ENCODE results near the gene GPATCH8.

Gene GPATCH8

DNA sequence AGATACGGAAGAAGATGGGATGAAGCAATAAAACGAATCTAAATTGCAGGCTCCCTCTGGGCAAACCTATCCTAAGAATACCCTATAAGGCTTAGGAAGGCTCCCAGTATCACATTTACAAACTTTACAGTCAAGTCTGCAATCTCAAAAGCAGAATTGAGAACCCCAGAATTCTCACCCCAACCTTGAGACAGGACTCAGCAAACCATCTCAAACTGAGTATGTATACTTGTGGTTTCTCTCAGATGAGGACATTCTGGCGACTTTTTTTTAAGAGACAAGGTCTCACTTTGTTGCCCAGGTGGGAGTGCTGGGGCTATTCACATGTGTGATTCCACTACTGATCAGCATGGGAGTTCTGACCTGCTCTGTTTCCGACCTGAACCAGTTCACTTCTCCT, 94.4 kb downstream of the GPATCH8 start:
- Histone ChIP-seq H3K4ac (ENCODE audit: low read depth, low read length) (no peak overlapping the region), H2AFZ (ENCODE audit: insufficient read depth, low read length, poor library complexity) (no peak overlapping the region), H3K9me3 (ENCODE audit: insufficient read depth, low read depth, low read length) (no peaks in the 10 kb centered on the region), H3K27ac (ENCODE audit: low read depth, low read length) (no peak overlapping the region), H4K12ac (ENCODE audit: low read depth, low read length) (no peak overlapping the region), H3K79me1 (ENCODE audit: low read length) (no peaks in the 10 kb centered on the region), H3K23ac (ENCODE audit: low read length) (no peak overlapping the region), H3K4me2 (ENCODE audit: low read length) (no peak overlapping the region), H2BK120ac (ENCODE audit: insufficient read depth, low read length, poor library complexity) (no peak overlapping the region), H2AK5ac (ENCODE audit: low read length) (no peak overlapping the region), H4K8ac (ENCODE audit: low read depth, low read length) (no peak overlapping the region), H3K14ac (ENCODE audit: low read length) (no peak overlapping the region), H3K79me2 (ENCODE audit: control insufficient read depth, insufficient read depth, low read length, poor library complexity) (no peaks in the 10 kb centered on the region), H3K36me3 (ENCODE audit: control insufficient read depth in 1 of 2, insufficient read depth in 2 of 2, low read length in 2 of 2) (peaks cover 0 to 12% of the 10 kb centered on the region in 2 experiments), H3K27me3 (ENCODE audit: insufficient read depth, low read length) (no peaks in the 10 kb centered on the region), H2BK5ac (ENCODE audit: low read depth, low read length, poor library complexity) (no peak overlapping the region), H4K91ac (ENCODE audit: low read depth, low read length) (no peak overlapping the region), H3K18ac (ENCODE audit: low read length) (no peak overlapping the region), H3K4me1 (ENCODE audit: control insufficient read depth in 1 of 2, insufficient read depth in 2 of 2, low read length in 2 of 2) (peaks cover 0 to 4% of the 10 kb centered on the region in 2 experiments), H2BK12ac (ENCODE audit: low read length) (no peak overlapping the region), H3K9ac (ENCODE audit: low read length) (no peak overlapping the region), H3K4me3 (ENCODE audit: low read depth, low read length) (no peak overlapping the region)
- no peak for DNase-seq
- no CpG with 5 or more reads among the region's 4 CpGs for WGBS (ENCODE audit: extremely low coverage, insufficient coverage, insufficient read length)

DNA sequence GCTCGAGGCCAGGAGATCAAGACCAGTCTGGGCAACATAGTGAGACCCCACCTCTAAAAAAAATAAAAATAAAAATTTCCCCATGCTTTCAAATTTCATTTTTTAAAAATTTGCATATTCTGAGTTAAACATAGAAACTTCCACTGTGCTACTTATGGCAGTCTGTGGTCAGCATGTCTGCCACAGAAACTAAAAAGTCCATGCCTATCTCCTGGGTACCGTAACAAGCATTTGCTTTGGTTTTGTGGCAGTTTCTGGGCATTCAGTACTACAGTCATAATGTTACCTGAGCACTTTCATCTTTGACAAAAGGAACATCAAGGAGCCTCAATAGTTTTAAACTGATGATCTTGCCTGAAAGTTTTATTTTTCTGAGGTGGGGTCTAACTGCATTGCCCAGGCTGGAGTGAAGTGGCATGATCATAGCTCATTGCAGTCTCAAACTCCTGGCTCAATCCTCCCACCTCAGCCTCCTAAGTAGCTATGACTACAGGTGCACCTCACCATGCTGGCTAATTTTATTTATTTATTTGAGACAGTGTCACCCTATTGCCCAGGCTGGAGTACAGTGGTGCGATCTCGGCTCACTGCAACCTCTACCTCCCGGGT, 100.5 kb downstream of the GPATCH8 start:
- Histone ChIP-seq H3K9me3 (ENCODE audit: insufficient read depth, low read depth, low read length) (no peaks in the 10 kb centered on the region), H3K79me1 (ENCODE audit: low read length) (no peaks in the 10 kb centered on the region), H3K23ac (ENCODE audit: low read length) (no peak overlapping the region), H3K4me3 (ENCODE audit: low read depth, low read length) (no peak overlapping the region), H2BK5ac (ENCODE audit: low read depth, low read length, poor library complexity) (no peak overlapping the region), H4K91ac (ENCODE audit: low read depth, low read length) (no peak overlapping the region), H2AFZ (ENCODE audit: insufficient read depth, low read length, poor library complexity) (no peak overlapping the region), H3K4ac (ENCODE audit: low read depth, low read length) (no peak overlapping the region), H3K27me3 (ENCODE audit: insufficient read depth, low read length) (no peaks in the 10 kb centered on the region), H2BK12ac (ENCODE audit: low read length) (no peak overlapping the region), H2BK120ac (ENCODE audit: insufficient read depth, low read length, poor library complexity) (no peak overlapping the region), H4K8ac (ENCODE audit: low read depth, low read length) (no peak overlapping the region), H3K4me1 (ENCODE audit: control insufficient read depth in 1 of 2, insufficient read depth in 2 of 2, low read length in 2 of 2) (no peaks in the 10 kb centered on the region), H3K14ac (ENCODE audit: low read length) (no peak overlapping the region), H3K9ac (ENCODE audit: low read length) (no peak overlapping the region), H2AK5ac (ENCODE audit: low read length) (no peak overlapping the region), H3K18ac (ENCODE audit: low read length) (no peak overlapping the region), H3K36me3 (ENCODE audit: control insufficient read depth in 1 of 2, insufficient read depth in 2 of 2, low read length in 2 of 2) (peaks cover 32 to 43% of the 10 kb centered on the region in 2 experiments), H4K12ac (ENCODE audit: low read depth, low read length) (no peak overlapping the region), H3K27ac (ENCODE audit: low read depth, low read length) (no peak overlapping the region), H3K4me2 (ENCODE audit: low read length) (no peak overlapping the region), H3K79me2 (ENCODE audit: control insufficient read depth, insufficient read depth, low read length, poor library complexity) (no peaks in the 10 kb centered on the region)
- no peak for DNase-seq
- no CpG with 5 or more reads among the region's 5 CpGs for WGBS (ENCODE audit: extremely low coverage, insufficient coverage, insufficient read length)

DNA sequence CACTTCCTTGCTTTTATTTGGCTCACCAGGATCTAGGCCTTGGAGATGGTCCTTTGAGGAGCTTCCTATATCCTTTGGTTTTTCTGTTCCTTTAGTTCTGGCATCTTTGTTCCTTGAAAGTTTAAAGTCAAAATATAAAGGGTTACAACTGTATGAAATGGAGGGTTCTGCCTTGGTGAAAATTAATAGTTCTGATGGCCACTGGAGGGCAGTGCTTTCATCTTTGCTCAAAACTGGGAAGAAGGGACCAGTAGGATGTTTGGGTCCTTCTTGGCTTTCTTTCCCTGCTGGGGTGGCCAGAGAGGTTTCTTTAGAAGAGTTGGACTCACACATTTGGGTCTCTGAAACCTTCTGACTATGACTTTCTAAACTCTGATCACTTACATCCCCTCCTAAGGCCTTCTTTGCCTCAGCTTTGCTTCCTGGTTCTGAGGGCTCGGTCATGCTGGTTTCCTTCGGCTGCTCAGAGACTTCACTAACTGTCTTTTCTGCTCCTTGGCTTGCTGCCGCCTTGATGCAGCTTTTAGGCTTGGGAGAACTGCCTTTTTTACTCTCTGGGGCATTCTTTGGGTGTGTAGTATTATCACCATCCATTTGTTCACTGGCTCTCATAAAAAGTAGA, 102.9 kb downstream of the GPATCH8 start:
- Histone ChIP-seq H3K4me3 (ENCODE audit: low read depth, low read length) (no peak overlapping the region), H2AK5ac (ENCODE audit: low read length) (no peak overlapping the region), H3K36me3 (ENCODE audit: control insufficient read depth in 1 of 2, insufficient read depth in 2 of 2, low read length in 2 of 2) (peaks cover 38 to 51% of the 10 kb centered on the region in 2 experiments), H3K27me3 (ENCODE audit: insufficient read depth, low read length) (no peaks in the 10 kb centered on the region), H2AFZ (ENCODE audit: insufficient read depth, low read length, poor library complexity) (no peak overlapping the region), H4K8ac (ENCODE audit: low read depth, low read length) (no peak overlapping the region), H3K23ac (ENCODE audit: low read length) (no peak overlapping the region), H3K14ac (ENCODE audit: low read length) (no peak overlapping the region), H2BK12ac (ENCODE audit: low read length) (no peak overlapping the region), H3K79me2 (ENCODE audit: control insufficient read depth, insufficient read depth, low read length, poor library complexity) (no peaks in the 10 kb centered on the region), H3K4ac (ENCODE audit: low read depth, low read length) (no peak overlapping the region), H3K4me1 (ENCODE audit: control insufficient read depth in 1 of 2, insufficient read depth in 2 of 2, low read length in 2 of 2) (no peaks in the 10 kb centered on the region), H4K12ac (ENCODE audit: low read depth, low read length) (no peak overlapping the region), H3K9ac (ENCODE audit: low read length) (no peak overlapping the region), H3K4me2 (ENCODE audit: low read length) (no peak overlapping the region), H3K79me1 (ENCODE audit: low read length) (no peaks in the 10 kb centered on the region), H2BK120ac (ENCODE audit: insufficient read depth, low read length, poor library complexity) (no peak overlapping the region), H3K27ac (ENCODE audit: low read depth, low read length) (no peak overlapping the region), H2BK5ac (ENCODE audit: low read depth, low read length, poor library complexity) (no peak overlapping the region), H3K18ac (ENCODE audit: low read length) (no peak overlapping the region), H3K9me3 (ENCODE audit: insufficient read depth, low read depth, low read length) (no peaks in the 10 kb centered on the region), H4K91ac (ENCODE audit: low read depth, low read length) (no peak overlapping the region)
- DNase-seq = peak in 1 of 2 donors; percentile 35
- no CpG with 5 or more reads among the region's 3 CpGs for WGBS (ENCODE audit: extremely low coverage, insufficient coverage, insufficient read length)

DNA sequence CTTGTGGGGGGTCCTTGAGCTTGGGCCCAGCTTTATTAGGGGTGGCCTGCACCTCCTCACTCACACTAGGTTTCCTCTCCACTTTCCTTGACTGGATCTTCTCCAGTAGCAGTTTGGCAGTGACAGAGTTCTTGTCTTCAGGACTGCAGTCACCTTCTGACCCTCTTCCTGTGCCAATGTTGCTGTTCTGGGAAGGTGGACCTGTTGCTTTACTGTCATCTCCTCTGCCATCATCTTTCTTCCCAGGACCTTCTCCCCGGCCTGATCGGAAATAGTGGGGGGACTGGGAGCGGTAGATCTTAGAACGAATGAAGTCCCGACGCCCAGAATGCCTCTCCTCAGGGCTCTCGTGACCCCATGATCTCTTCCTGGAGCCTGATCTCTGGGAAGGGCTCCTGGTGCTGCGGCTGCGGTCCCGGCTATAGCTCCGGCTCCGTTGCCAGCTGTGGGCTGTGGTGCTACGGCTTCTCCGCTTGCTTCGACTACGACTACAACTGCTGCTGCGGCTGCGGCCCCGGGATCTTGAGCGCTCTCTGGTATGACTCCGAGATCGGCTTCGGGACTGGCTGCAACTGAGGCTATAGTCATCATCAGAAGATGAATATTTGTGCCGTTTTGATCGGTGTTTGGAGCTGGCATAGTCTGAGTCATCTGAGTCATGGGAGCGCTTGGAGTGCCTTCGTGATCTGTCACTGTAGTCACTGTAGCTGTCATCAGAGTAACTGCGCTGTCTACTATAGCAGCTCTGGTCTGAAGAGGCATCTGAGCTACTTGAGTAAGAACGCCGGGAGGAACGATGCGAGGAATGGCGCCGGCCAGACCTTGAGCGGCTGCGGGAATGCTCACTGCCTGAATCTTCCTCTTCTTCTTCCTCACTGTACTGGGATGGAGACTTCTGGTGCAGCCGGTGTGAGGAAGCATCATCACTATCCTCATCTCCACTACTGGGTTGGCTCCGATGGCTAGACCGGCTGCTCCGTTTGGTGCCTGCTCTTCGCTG, 104.2 kb downstream of the GPATCH8 start:
- Histone ChIP-seq H3K36me3 (ENCODE audit: control insufficient read depth in 1 of 2, insufficient read depth in 2 of 2, low read length in 2 of 2) (peaks cover 36 to 51% of the 10 kb centered on the region in 2 experiments), H2BK12ac (ENCODE audit: low read length) (no peak overlapping the region), H3K27me3 (ENCODE audit: insufficient read depth, low read length) (no peaks in the 10 kb centered on the region), H3K4me1 (ENCODE audit: control insufficient read depth in 1 of 2, insufficient read depth in 2 of 2, low read length in 2 of 2) (no peaks in the 10 kb centered on the region), H2AK5ac (ENCODE audit: low read length) (no peak overlapping the region), H2BK5ac (ENCODE audit: low read depth, low read length, poor library complexity) (no peak overlapping the region), H3K27ac (ENCODE audit: low read depth, low read length) (no peak overlapping the region), H3K14ac (ENCODE audit: low read length) (no peak overlapping the region), H2BK120ac (ENCODE audit: insufficient read depth, low read length, poor library complexity) (no peak overlapping the region), H3K9ac (ENCODE audit: low read length) (no peak overlapping the region), H3K79me1 (ENCODE audit: low read length) (no peaks in the 10 kb centered on the region), H3K18ac (ENCODE audit: low read length) (no peak overlapping the region), H4K12ac (ENCODE audit: low read depth, low read length) (no peak overlapping the region), H3K4me3 (ENCODE audit: low read depth, low read length) (no peak overlapping the region), H4K8ac (ENCODE audit: low read depth, low read length) (no peak overlapping the region), H2AFZ (ENCODE audit: insufficient read depth, low read length, poor library complexity) (no peak overlapping the region), H3K79me2 (ENCODE audit: control insufficient read depth, insufficient read depth, low read length, poor library complexity) (no peaks in the 10 kb centered on the region), H4K91ac (ENCODE audit: low read depth, low read length) (no peak overlapping the region), H3K23ac (ENCODE audit: low read length) (no peak overlapping the region), H3K4ac (ENCODE audit: low read depth, low read length) (no peak overlapping the region), H3K4me2 (ENCODE audit: low read length) (no peak overlapping the region), H3K9me3 (ENCODE audit: insufficient read depth, low read depth, low read length) (no peaks in the 10 kb centered on the region)
- no CpG with 5 or more reads among the region's 41 CpGs for WGBS (ENCODE audit: extremely low coverage, insufficient coverage, insufficient read length)
- DNase-seq = peak; percentile 59 to 64

Measured in trophoblast cell (in vitro differentiated cells and primary cell).